NK-92 (cell line): ENCODE results near the gene CYP8B1.

Source experiments
- DNase-seq: peaks from one replicate; lab custom pipeline; 2025; ENCODE audit not compliant: unreplicated experiment; lab: John Stamatoyannopoulos, UW

The CYP8B1 gene

GRCh38 chr3:42853739-42854302, 21.9 kb downstream of the CYP8B1 start:
- DNase-seq = no peak

GRCh38 chr3:42853056-42853455, 22.6 kb downstream of the CYP8B1 start:
- DNase-seq = no peak

GRCh38 chr3:42852441-42852840, 23.2 kb downstream of the CYP8B1 start:
- no peak for DNase-seq

GRCh38 chr3:42851228-42851834, 24.3 kb downstream of the CYP8B1 start:
- no peak for DNase-seq

- no peak for DNase-seq
Measured at GRCh38 chr3:42850263-42850662, 25.4 kb downstream of the CYP8B1 start.

- no peak for DNase-seq
Measured at GRCh38 chr3:42849017-42849416, 26.7 kb downstream of the CYP8B1 start.

GRCh38 chr3:42847731-42848130, 27.9 kb downstream of the CYP8B1 start:
- no peak for DNase-seq

GRCh38 chr3:42846685-42847522, 28.8 kb downstream of the CYP8B1 start:
- DNase-seq = no peak

- no peak for DNase-seq
Measured at GRCh38 chr3:42844815-42845214, 30.9 kb downstream of the CYP8B1 start.

- DNase-seq = no peak
Measured at GRCh38 chr3:42844412-42844713, 31.3 kb downstream of the CYP8B1 start.

GRCh38 chr3:42843713-42844411, 31.8 kb downstream of the CYP8B1 start:
- no peak for DNase-seq

GRCh38 chr3:42841332-42841731, 34.3 kb downstream of the CYP8B1 start:
- no peak for DNase-seq

- DNase-seq = no peak
Measured at GRCh38 chr3:42839616-42840015, 36.1 kb downstream of the CYP8B1 start.

- no peak for DNase-seq
Measured at GRCh38 chr3:42838571-42838970, 37.1 kb downstream of the CYP8B1 start.

GRCh38 chr3:42836150-42837123, 39.2 kb downstream of the CYP8B1 start:
- DNase-seq = no peak

GRCh38 chr3:42831321-42831713, 44.4 kb downstream of the CYP8B1 start:
- no peak for DNase-seq

GRCh38 chr3:42830437-42831320, 45.0 kb downstream of the CYP8B1 start:
- no peak for DNase-seq

- DNase-seq = no peak
Measured at GRCh38 chr3:42829628-42830436, 45.8 kb downstream of the CYP8B1 start.

GRCh38 chr3:42829083-42829627, 46.5 kb downstream of the CYP8B1 start:
- no peak for DNase-seq
